D341Med (cell line): ENCODE data around the gene BSDC1.
"Not testable (repeated sequence)": the region's sequence is repeated elsewhere in the genome, so short reads cannot be mapped to it uniquely, and the experiment has no call there.

Source experiments
- DNase-seq: peaks from one replicate; pipeline ENCODE4 v3.0.0; 2012; ENCODE audit warnings: low spot score

The BSDC1 gene

GRCh38 chr1:32394141-32394889, at the start of gene BSDC1:
BSDC1 (minus strand) TSS chr1:32394441; CDS start chr1:32394414, 27 bp downstream.
- DNase-seq, result peak; percentile 98

GRCh38 chr1:32441467-32441866, 47.2 kb upstream of the BSDC1 start:
- not testable (repeated sequence) for DNase-seq

DNA sequence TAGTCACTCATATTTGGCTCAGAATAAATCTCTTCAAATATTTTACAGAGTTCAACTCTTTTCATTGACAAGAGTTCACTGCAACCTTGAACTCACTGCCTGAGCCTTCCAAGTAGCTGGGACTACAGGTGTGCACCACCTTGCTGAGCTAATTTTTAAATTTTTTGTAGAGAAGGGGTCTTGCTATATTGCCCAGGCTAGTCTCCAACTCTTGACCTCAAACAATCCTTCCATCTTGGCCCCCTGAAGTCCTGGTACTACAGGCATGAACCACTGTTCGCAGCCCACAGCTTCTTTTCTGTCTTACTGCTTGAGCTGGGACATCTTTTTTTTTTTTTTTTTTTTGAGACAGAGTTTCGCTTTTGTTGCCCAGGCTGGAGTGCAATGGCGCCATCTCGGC, 44.5 kb upstream of the BSDC1 start:
- not testable (repeated sequence) for DNase-seq

DNA sequence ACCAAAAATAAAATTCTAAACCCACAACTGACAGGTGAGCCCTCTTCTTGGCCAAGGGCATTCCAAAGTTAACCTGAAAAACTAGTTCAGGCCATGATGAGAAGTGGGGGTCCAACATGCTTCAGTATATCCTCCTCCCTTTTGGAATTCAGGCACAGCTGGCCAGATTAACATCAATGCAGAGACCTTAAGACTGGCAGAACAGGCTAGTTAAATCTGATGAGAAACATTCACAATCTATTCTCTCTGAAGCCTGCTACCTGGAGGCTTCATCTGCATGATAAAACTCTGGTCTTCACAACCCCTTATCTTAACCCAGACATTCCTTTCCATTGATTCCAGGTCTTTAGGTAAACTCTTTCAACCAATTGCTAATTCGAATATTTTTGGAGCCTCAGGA, 43.9 kb upstream of the BSDC1 start:
- DNase-seq, result no peak

DNA sequence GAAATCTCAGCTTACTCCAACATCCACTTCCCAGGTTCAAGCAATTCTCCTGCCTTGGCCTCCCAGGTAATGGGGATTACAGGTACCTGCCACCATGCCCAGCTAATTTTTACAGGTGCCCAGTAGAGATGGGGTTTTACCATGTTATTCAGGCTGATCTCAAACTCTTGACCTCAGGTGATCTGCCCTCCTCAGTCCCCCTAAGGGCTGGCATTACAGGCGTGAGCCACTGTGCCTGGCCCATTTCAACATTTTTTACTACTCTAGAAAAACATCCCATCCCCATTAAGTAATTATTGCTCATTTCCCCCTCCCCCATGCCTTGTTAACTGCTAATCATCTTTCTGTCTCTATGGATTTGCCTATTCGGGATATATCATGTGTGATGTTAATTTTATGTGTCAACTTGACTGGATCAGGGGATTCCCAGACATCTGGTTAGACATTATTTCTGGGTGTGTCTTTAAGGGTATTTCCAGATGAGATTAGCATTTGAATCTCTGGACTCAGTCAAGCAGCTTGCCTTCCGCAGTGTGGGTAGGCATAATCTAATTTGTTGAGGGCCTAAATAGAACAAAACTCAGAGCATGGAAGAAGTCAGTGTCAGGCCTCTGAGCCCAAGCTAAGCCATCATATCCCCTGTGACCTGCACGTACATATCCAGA, 37.6 kb upstream of the BSDC1 start:
- no peak for DNase-seq

- no peak for DNase-seq
Measured at GRCh38 chr1:32427264-32427963, 33.2 kb upstream of the BSDC1 start.

- peak; percentile 38 for DNase-seq
Measured at GRCh38 chr1:32426489-32427255, 32.4 kb upstream of the BSDC1 start.

GRCh38 chr1:32421775-32422174, 27.5 kb upstream of the BSDC1 start:
- DNase-seq, result no peak

DNA sequence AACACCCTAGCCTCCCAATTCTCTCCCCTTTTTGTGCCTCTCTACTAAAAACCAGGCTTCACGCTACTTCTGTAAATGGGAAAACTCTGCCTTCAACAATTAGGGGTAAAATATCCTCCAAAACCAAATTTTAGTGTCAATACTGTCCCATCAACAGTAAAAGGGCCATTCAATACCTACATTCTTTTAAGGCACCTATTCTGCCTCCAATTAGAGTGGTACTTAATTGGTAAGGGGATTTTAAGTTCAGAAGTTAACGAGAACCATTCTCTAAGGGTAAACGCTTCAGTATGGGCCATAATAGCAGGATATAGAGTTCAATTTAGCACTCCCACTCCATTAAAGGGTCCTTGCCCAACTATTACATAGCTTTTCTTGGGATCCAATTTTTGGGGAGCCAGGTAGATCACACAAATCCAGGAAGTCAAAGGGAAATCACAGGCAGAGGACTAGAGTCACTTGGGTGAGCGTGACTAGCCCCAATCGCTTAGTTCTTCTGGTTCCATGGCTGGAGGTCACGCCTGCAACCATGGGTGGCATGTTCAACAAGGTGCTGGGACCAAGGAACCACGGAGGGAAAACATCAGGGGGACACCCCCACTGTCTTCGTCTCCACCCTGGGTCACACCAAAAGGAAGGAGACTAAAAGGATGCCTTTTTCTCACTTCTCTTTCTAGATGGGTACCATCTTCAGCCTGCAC, 20.1 kb upstream of the BSDC1 start:
- no peak for DNase-seq

DNA sequence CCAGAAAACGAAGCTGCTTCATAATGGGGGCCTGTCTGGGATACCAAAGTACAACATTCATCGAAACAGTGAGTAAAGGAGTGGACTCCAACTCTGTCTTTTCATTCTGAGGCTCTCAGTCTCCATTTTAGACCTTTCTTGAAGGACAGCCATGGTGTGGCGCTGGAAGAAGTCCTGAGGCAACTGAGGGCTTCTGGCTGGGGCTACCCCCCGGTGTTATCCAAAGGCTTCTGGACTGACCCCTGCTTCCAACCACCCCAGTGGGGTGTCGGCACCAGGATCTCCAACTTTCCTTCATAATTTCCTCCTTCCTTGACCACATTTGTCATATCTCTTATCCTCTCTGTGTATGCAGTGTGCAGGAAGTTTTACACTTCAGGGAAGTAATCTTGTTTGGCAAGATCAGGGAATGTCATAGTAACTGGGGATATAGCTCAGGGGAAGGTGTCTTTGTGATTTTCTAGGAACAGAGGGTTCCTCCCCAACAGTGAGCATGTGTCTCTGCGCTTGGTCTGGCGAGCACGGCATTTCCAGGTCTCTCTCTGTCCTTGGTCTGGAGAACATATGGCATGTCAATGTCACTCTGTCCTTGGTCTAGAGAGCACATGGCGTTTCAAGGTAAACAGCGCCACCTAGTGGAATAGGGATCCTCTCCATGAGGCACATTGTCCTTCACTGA, 19.4 kb upstream of the BSDC1 start:
- DNase-seq, result peak; percentile 61

DNA sequence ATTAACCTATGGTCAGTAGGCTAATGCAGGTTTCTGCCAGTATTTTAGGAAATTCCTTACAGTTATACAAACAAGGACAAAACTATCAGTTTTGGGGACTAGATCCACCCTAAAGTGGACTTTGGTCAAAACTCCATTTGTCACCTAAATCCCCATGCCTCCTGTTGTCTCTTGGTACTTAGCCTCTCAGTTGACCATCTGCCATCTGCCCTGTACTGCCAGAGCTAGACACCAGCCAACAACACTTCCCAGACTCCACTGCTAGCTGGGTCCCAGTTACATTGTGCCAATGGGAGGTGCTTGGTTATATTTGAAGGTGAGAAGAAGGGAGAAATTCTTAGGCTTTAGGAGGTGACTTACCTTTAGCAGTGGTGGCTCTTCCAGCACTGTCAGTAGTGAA, 17.0 kb upstream of the BSDC1 start:
- DNase-seq, result no peak

GRCh38 chr1:32406629-32407111, 12.4 kb upstream of the BSDC1 start:
- DNase-seq, result no peak

DNA sequence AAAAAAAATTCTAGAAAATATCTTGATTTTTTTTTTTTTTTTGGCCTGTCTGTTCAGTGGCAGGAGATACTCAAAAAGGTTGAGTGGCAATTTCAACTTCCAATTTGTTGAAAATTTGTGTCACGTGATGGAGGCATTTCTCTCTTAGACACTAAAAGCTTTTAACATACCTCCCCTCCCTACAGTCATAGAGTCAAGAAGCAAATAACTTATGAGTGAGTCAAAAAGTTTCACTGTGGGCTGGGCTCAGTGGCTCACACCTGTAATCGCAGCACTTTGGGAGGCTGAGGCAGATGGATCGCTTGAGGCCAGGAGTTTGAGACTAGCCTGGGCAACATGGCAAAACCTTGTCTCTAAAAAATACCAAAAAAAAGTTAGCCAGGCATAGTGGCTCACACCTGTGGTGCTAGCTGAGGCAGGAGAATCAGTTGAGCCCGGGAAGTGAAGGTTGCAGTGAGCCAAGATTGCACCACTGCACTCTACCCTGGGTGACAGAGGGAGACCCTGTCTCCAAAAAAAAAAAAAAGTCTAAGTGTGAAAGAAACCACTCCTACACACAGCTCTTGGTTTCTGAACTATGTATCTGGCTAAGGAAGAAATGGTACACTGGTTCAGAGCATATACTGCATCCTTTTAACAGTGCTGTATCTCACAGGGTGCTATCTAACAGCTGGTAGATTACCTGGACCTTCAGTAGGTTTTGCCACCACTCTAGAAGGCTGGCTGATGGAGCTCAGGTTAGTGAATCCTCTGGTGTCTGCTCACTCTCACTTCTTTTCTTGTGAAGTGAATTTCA, 11.6 kb upstream of the BSDC1 start:
- DNase-seq, result no peak

DNA sequence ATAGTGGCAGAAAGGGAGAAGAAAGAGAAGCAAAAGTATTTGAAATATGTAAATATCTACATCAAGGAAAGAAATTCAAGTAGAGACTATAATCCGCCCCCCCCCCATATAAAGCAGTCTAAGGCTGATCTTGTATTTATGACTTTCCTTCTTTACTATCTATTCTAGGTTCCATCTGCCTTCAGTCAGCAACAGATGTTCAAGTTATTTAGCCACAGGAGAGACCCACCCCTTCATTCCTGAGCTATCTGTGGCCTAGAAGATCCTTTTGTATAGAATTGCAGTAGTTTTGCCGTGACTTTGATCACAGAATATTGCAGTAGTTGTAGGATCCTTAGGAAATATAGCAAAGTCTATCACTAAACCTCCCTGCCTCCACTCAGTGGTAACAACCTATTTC, 10.7 kb upstream of the BSDC1 start:
- no peak for DNase-seq

DNA sequence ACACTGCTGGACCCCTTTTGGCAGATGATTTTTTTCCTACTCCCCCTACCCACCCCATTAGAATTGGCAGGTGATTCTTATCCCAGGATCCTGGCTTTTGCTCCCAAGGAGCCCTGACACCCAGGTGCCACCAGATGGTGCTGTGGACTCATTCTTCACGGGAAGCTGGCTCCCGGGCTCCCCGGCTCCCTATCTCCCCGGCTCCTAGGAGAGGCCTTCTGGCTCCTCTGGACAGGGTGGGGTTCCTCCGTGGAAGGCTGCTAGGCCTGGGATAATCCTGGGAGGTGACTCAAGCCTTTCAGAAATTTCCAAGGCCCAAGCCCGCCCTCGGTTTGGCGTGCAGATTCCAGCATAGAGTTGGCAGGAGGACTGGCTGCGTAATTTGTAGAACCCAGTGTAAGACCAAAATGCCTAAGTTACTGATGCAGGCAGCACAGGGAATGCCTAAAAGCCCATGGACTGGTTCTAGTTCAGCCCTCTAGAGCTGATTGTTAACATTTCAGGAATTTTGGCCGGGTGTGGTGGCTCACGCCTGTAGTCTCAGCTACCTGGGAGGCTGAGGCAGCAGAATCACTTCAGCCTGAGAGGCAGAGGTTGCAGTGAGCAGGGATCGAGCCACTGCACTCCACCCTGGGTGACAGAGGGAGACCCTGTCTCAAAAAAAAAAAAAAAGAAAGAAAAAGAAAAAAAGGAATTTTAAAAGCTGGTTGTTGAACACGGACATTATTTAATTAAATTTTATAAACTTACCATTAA, 6.8 kb upstream of the BSDC1 start:
- DNase-seq, result peak; percentile 88

- DNase-seq, result no peak
Measured at GRCh38 chr1:32399843-32400242, 5.6 kb upstream of the BSDC1 start.

- no peak for DNase-seq
Measured at GRCh38 chr1:32398401-32398800, 4.2 kb upstream of the BSDC1 start.

DNA sequence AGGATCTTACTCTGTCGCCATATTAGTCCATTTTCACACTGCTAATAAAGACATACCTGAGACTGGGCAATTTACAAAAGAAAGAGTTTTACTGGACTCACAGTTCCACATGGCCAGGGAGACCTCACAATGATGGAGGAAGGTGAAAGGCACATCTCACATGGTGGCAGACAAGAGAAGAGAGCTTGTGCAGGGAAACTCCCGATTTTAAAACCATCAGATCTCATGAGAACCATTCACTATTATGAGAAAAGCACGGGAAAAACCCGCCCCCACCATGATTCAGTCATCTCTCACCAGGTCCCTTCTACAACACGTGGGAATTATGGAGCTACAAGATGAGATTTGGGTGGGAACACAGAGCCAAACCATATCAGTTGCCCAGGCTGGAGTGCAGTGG, 2.3 kb upstream of the BSDC1 start:
- not testable (repeated sequence) for DNase-seq

DNA sequence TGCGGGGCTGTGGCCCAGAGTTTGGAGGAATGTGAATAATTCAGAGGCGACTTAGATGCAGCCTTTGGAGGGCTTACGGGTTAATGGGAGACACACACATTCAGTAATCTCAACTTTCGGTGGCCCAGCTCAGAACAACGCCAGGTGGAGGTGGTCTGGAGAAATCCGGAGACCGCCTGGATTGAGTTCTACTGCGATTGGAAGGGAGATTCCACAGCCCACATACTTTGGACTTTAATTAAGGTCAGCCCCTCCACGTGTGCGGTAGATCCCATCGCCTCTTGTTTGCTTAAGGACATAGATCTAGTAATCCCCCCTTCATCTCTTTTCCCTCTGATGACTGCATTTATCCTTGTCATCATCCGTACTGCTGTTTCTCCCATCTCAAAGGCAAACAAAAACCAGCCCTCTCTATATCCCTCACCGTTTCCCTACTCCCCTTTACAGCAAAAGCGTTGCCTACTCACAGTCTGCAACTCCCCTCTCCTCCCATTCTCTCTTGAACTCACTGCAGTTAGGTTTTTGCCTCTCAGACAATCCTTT, 720 bp upstream of the BSDC1 start:
- DNase-seq, result peak; percentile 42
